Neural progenitor cell (in vitro differentiated cells): ENCODE data around the gene EPHB1.

Experiments
- EZH2 ChIP-seq: fragments of 200-600 bp; sonication (generic); IDR thresholded peaks from 2 replicates; pipeline ENCODE4 v1.6.1; 2017; ENCODE audit warnings: antibody characterized with exemption, mild to moderate bottlenecking, moderate library complexity
- TF ChIP-seq, protein P1 (sequence below): fragments of 200-600 bp; sonication (generic); IDR thresholded peaks from 2 replicates; pipeline ENCODE4 v1.5.1; 2017; ENCODE audit warnings: antibody characterized with exemption, mild to moderate bottlenecking

DNA sequence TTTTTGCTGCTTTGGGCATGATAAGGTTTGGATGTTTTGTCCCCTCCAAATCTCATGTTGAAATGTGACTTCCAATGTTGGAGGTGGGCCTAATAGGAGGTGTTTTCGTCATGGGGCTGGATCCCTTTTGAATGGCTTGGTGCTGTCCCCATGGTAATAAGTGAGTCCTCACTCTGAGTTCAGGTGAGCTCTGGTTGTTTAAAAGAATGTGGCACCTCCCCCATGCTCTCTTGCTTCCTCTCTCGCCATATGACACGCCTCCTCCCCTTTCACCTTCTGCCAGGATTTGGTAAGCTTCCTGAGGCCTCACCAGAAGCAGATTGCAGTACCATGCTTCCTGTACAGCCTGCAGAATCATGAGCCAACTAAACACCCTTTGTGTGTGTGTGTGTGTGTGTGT, 255.5 kb downstream of the EPHB1 start:
- TF ChIP-seq, protein P1, sequence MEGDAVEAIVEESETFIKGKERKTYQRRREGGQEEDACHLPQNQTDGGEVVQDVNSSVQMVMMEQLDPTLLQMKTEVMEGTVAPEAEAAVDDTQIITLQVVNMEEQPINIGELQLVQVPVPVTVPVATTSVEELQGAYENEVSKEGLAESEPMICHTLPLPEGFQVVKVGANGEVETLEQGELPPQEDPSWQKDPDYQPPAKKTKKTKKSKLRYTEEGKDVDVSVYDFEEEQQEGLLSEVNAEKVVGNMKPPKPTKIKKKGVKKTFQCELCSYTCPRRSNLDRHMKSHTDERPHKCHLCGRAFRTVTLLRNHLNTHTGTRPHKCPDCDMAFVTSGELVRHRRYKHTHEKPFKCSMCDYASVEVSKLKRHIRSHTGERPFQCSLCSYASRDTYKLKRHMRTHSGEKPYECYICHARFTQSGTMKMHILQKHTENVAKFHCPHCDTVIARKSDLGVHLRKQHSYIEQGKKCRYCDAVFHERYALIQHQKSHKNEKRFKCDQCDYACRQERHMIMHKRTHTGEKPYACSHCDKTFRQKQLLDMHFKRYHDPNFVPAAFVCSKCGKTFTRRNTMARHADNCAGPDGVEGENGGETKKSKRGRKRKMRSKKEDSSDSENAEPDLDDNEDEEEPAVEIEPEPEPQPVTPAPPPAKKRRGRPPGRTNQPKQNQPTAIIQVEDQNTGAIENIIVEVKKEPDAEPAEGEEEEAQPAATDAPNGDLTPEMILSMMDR: no peak
- no peak for TF ChIP-seq EZH2
